GM21737 (cell line): Measurements from ENCODE around the gene IGDCC3.
"Not testable (repeated sequence)": the region's sequence is repeated elsewhere in the genome, so short reads cannot be mapped to it uniquely, and the experiment has no call there.

Experiments
- ATAC-seq: cut with Tn5 transposase; IDR thresholded peaks from one replicate; pipeline ENCODE4 v1.9.1; 2021; ENCODE audit warnings: mild to moderate bottlenecking, moderate library complexity; ENCODE audit not compliant: unreplicated experiment

Gene IGDCC3

GRCh38 chr15:65371976-65372786 lies 5.6 kb downstream of the IGDCC3 start:
- no peak for ATAC-seq

- no peak for ATAC-seq
Observed at GRCh38 chr15:65370885-65371284, 6.9 kb downstream of the IGDCC3 start.

GRCh38 chr15:65369651-65370050 lies 8.2 kb downstream of the IGDCC3 start:
- ATAC-seq, result no peak

GRCh38 chr15:65369212-65369547 lies 8.6 kb downstream of the IGDCC3 start:
- ATAC-seq, result no peak

- no peak for ATAC-seq
Observed at GRCh38 chr15:65368302-65369211, 9.2 kb downstream of the IGDCC3 start.

- no peak for ATAC-seq
Observed at GRCh38 chr15:65366122-65366892, 11.5 kb downstream of the IGDCC3 start.

- ATAC-seq, result no peak
Observed at GRCh38 chr15:65365229-65365628, 12.6 kb downstream of the IGDCC3 start.

GRCh38 chr15:65363766-65364165 lies 14.0 kb downstream of the IGDCC3 start:
- ATAC-seq, result no peak

- no peak for ATAC-seq
Observed at GRCh38 chr15:65363306-65363705, 14.5 kb downstream of the IGDCC3 start.

GRCh38 chr15:65362491-65362890 lies 15.3 kb downstream of the IGDCC3 start:
- ATAC-seq, result no peak

- no peak for ATAC-seq
Observed at GRCh38 chr15:65361708-65362459, 15.9 kb downstream of the IGDCC3 start.

- no peak for ATAC-seq
Observed at GRCh38 chr15:65360506-65360905, 17.3 kb downstream of the IGDCC3 start.

- no peak for ATAC-seq
Observed at GRCh38 chr15:65355988-65356353, 21.8 kb downstream of the IGDCC3 start.

- no peak for ATAC-seq
Observed at GRCh38 chr15:65355173-65355987, 22.4 kb downstream of the IGDCC3 start.

GRCh38 chr15:65354835-65355172 lies 23.0 kb downstream of the IGDCC3 start:
- ATAC-seq, result no peak

- not testable (repeated sequence) for ATAC-seq
Observed at GRCh38 chr15:65351972-65352371, 25.8 kb downstream of the IGDCC3 start.

GRCh38 chr15:65349338-65349737 lies 28.5 kb downstream of the IGDCC3 start:
- ATAC-seq, result no peak

GRCh38 chr15:65347756-65348155 lies 30.0 kb downstream of the IGDCC3 start:
- ATAC-seq, result not testable (repeated sequence)

GRCh38 chr15:65346856-65347598 lies 30.8 kb downstream of the IGDCC3 start:
- ATAC-seq, result no peak
